HG03097 (cell line): ENCODE results near the gene IL18.
"Not testable (repeated sequence)": the region's sequence is repeated elsewhere in the genome, so short reads cannot be mapped to it uniquely, and the experiment has no call there.

Experiments
- ATAC-seq: cut with Tn5 transposase; IDR thresholded peaks from one replicate; pipeline ENCODE4 v1.9.1; 2021; ENCODE audit not compliant: unreplicated experiment, low FRiP score

The IL18 gene

GRCh38 chr11:112163875-112164685 lies at the start of gene IL18:
IL18 (minus strand) TSS chr11:112164094; CDS start chr11:112155053, 9,041 bp downstream.
- ATAC-seq = no peak

DNA sequence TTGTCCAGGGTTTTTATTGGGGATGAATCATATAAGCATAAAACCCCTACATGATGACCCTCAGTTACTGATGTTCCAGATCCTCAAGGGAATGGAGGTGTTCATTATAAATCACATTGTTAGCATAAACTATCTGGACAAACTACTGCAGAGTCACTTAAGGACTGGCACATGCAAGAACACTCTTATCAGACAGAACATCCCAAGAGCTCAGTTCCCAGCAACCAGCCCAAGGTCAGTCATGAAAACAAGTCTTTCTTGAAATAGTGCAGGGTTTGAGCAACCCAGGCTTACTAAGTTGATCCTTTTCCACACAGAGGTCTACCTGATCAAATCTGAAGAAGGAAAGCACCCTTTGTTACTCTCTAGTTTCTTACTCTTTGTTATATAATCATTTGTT lies 48.8 kb upstream of the IL18 start:
- no peak for ATAC-seq

- ATAC-seq = no peak
Measured at GRCh38 chr11:112212290-112212689, 48.4 kb upstream of the IL18 start.

GRCh38 chr11:112211536-112211935 lies 47.6 kb upstream of the IL18 start:
- ATAC-seq = no peak

DNA sequence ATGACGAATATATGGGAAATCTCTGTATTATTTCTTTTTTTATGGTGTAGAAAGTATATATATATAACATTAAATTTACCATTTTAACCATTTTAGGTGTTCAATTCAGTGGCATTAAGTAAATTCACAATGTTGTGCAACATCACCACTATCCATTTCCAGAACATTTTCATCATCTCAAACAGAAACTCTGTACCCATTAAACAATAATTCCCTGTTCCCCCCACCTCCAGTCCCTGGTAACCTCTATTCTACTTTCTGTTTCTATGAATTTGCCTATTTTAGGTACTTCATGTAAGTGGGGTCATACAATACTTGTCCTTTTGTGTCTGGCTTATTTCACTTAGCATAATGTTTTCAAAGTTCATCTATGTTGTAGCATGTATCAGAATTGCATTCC lies 47.0 kb upstream of the IL18 start:
- ATAC-seq = no peak

DNA sequence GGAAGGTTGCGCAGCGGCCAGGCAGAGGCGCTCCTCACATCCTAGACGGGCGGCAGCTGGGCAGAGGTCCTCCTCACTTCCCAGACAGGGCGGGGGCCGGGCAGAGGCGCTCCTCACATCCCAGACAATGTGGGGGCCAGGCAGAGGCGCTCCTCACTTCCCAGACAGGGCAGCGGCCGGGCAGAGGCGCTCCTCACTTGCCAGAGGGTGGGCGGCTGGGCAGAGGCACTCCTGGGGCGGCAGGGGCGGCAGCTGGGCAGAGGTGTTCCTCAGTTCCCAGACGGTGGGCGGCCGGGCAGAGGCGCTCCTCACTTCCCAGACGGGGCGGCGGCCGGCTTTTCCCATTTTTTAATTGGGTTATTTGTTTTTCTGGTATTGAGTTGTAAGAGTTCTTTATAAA lies 42.2 kb upstream of the IL18 start:
- ATAC-seq = no peak

- ATAC-seq = no peak
Measured at GRCh38 chr11:112200252-112200651, 36.4 kb upstream of the IL18 start.

DNA sequence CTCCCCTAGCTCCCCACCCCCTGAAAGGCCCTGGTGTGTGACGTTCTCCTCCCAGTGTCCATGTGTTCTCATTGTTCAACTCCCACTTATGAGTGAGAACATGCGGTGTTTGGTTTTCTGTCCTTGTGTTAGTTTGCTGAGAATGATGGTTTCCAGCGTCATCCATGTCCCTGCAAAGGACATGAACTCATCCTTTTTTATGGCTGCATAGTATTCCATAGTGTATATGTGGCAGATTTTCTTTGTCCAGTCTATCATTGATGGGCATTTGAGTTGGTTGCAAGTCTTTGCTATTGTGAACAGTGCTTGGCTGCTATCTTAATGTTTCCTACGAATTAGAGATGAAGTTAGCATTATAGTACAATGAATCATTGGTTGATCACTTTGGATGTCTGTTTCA lies 35.2 kb upstream of the IL18 start:
- ATAC-seq = not testable (repeated sequence)

DNA sequence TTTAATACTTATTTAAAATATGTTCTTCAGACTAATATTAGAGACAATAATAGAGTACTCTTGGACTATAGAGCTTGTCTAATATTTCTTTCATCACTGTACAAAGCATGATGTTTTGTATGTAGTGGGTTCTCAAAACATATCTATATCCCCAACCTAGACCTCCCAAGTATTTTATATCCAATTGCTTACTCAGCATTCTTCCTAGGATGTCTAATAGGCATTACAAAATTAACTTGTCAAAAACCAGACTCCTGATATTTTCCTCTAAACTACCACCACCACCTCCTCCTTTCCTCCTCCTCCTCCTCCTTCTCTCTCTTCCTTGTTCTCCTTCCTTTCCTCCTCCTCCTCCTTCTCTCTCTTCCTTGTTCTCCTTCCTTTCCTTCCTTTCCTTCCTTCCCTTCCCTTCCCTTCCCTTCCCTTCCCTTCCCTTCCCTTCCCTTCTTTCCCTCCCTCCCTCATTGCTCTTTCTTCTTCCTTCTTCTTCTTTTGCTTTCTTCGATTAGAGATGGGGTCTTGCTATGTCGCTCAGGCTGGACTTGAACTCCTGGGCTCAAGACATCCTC lies 32.7 kb upstream of the IL18 start:
- ATAC-seq = no peak

GRCh38 chr11:112195951-112196351 lies 32.1 kb upstream of the IL18 start:
- ATAC-seq = no peak

GRCh38 chr11:112195113-112195512 lies 31.2 kb upstream of the IL18 start:
- ATAC-seq = not testable (repeated sequence)

- ATAC-seq = no peak
Measured at GRCh38 chr11:112186304-112186703, 22.4 kb upstream of the IL18 start.

DNA sequence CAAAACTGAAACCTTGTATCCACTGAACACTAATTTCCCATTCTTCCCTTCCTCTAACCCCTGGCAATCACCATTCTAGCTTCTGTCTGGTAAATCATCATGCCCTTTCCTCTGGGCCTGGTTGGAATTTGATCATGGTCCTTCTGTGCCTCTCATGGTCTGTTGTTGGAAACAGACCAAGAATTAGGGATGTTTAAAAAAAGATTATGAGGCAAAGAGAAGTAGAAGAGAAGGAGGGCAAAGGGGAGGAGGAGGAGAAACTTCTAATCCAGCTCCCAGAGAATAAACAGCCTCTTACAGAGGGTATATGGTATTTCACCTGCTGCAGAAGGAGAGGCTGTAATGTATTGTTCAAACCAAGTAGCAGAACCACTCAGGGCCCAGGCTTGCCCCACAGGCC lies 22.0 kb upstream of the IL18 start:
- ATAC-seq = no peak

DNA sequence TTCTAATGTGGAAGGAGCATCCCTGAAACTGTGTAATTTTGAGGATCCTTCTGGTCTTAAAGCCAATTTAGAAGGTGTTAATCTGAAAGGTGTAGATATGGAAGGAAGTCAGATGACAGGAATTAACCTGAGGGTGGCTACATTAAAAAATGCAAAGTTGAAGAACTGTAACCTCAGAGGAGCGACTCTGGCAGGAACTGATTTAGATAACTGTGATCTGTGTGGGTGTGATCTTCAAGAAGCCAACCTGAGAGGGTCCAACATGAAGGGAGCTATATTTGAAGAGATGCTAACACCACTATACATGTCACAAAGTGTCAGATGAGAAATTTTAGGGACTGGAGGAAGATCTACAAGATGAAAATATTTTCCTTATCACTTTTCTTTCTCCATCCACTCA lies 19.0 kb upstream of the IL18 start:
- no peak for ATAC-seq

- peak; percentile 76 for ATAC-seq
Measured at GRCh38 chr11:112179601-112180000, 15.7 kb upstream of the IL18 start.

DNA sequence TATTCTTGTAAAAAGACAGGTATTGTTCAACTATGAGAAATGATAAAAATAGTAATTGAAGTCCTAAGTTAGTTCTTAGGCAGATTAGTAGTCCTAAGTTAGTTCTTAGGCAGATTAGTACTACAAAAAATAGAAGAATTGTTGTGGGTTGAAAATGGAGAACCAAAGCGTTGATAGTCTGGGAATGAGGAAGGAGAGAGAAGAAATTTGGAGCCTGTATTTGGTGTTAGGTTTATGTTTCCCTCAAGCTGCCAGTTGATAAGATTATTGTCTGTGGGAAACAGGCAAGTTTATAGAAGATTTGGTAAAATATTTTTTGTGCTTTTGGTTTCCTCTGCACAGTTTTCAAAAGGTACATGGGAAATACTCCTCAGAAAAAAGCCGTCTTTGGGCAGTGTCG lies 15.0 kb upstream of the IL18 start:
- ATAC-seq = no peak

DNA sequence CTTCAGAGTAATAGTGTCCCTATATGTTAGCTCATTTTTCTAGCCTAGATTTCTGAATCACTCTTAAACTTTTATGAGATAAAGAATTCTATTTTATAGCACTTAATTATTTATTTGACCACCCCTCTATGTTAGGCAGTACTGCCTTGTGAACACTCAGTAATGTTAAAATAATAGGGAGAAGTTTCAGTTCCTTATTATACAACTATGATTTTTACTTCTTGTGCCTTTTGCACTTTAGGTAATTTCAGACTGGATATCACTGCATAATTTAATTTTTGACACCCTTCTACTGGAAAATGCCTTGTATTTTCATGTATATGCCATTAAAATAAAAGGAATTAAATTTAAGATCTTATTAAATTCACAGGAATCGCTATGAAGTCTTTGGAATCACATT lies 14.5 kb upstream of the IL18 start:
- ATAC-seq = no peak

DNA sequence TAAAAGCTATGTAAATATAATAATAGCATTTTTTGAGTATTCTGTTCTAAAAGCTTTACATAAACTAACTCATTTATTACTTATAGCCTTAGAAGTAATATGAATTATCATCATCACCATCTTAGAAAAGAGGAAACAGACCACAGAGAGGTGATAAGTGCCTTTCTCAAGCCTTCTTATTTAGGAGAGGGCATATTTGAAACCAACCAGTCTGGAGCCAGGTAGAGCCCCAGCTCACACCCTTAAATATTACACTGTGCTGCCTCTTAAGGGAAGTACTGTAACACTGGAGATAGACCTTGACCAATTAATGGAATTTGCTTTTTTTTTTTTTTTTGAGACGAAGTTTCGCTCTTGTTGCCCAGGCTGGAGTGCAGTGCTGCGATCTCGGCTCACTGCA lies 13.7 kb upstream of the IL18 start:
- no peak for ATAC-seq

GRCh38 chr11:112176077-112176476 lies 12.2 kb upstream of the IL18 start:
- no peak for ATAC-seq

GRCh38 chr11:112175599-112175952 lies 11.7 kb upstream of the IL18 start:
- no peak for ATAC-seq

GRCh38 chr11:112174789-112175598 lies 11.1 kb upstream of the IL18 start, which contains the start of gene BCO2:
BCO2 (plus strand) TSS chr11:112175512; CDS start chr11:112175602, 90 bp downstream.
- ATAC-seq = no peak
